B cell (primary cell): ENCODE measurements around the gene CAMK2G. TPM values are rescaled to one million over a fixed set of nuclear protein-coding genes. Genes with fewer than 3 reads are reported as not detected.

Experiments
- ATAC-seq: fragments of 200-7000 bp; cut with Tn5 transposase; one replicate; pipeline ENCODE4 v1.10.0; 2021; ENCODE audit warnings: low read depth, mild to moderate bottlenecking, moderate number of reproducible peaks, moderate library complexity
- CTCF ChIA-PET: fragments of 350-600 bp; sonication (Branson Sonifier 250); formaldehyde crosslinking; loops from one replicate; lab custom pipeline; 2021; ENCODE audit warnings: antibody characterized with exemption, inconsistent platforms; lab: Charles Lee
- POLR2A ChIA-PET: fragments of 350-600 bp; sonication (Branson Sonifier 250); formaldehyde crosslinking; loops from one replicate; lab custom pipeline; 2021; ENCODE audit warnings: antibody characterized with exemption; lab: Charles Lee
- DNase-seq: peaks from one replicate; pipeline ENCODE4 v3.0.0; 2013
- H2AFZ ChIP-seq: 2 replicates; pipeline ENCODE4 v1.6.1; 2012; ENCODE audit warnings: mild to moderate bottlenecking, low read depth, low read length; ENCODE audit not compliant: insufficient read depth, poor library complexity, severe bottlenecking
- H3K27ac ChIP-seq, 2 donors: 1 replicate in 1 of 2; 2 replicates in 1 of 2; pipeline ENCODE4 v1.5.1; 2012 to 2013; ENCODE audit warnings: low read length in 2 of 2, mild to moderate bottlenecking in 2 of 2, moderate library complexity in 1 of 2
- H3K27me3 ChIP-seq, 4 experiments: fragments of 200-600 bp in 1 of 4; sonication (generic) in 1 of 4; replicated peaks in 1 of 4; 1 replicate in 2 of 4; 2 replicates in 2 of 4; pipeline versions ENCODE4 v1.6.1 to v1.7.0; 2013 to 2016; ENCODE audit warnings: low read length in 3 of 4, mild to moderate bottlenecking in 2 of 4, mixed read lengths in 1 of 4, moderate library complexity in 1 of 4; ENCODE audit not compliant: insufficient read depth in 4 of 4, control insufficient read depth in 3 of 4; ENCODE audit errors: control extremely low read depth in 1 of 4
- H3K36me3 ChIP-seq, 2 experiments: replicated peaks in 1 of 2; 1 replicate in 1 of 2; 2 replicates in 1 of 2; pipeline versions ENCODE4 v1.6.1 to v1.7.1; 2013; ENCODE audit warnings: low read length in 1 of 2; ENCODE audit not compliant: insufficient read depth in 2 of 2, control insufficient read depth in 1 of 2; ENCODE audit errors: control extremely low read depth in 1 of 2, extremely low read depth in 1 of 2
- H3K4me1 ChIP-seq, 2 donors: fragments of 200-600 bp in 1 of 2; sonication (generic) in 1 of 2; 1 replicate in 1 of 2; 2 replicates in 1 of 2; pipeline versions ENCODE4 v1.5.1 to v1.6.1; 2013 to 2017; ENCODE audit warnings: low read length in 2 of 2; ENCODE audit not compliant: control insufficient read depth in 2 of 2, insufficient read depth in 2 of 2
- H3K4me2 ChIP-seq: replicated peaks from 2 replicates; pipeline ENCODE3; 2012; ENCODE audit warnings: mild to moderate bottlenecking, low read depth, low read length; ENCODE audit not compliant: poor library complexity, severe bottlenecking
- H3K4me3 ChIP-seq, 5 experiments: fragments of 200-600 bp in 1 of 5; sonication (generic) in 1 of 5; 1 replicate in 3 of 5; 2 replicates in 2 of 5; pipeline versions ENCODE4 v1.5.1 to v1.7.0; 2011 to 2016; ENCODE audit warnings: low read length in 4 of 5, mild to moderate bottlenecking in 4 of 5, low read depth in 2 of 5, control low read depth in 1 of 5, moderate library complexity in 1 of 5; ENCODE audit not compliant: insufficient read depth in 1 of 5; ENCODE audit errors: control extremely low read depth in 1 of 5, extremely low read depth in 1 of 5
- H3K79me2 ChIP-seq: fragments of 200-600 bp; sonication (generic); one replicate; pipeline ENCODE4 v1.6.0; 2016; ENCODE audit warnings: low read length; ENCODE audit not compliant: control insufficient read depth, insufficient read depth
- H3K9ac ChIP-seq: fragments of 200-600 bp; sonication (generic); 2 replicates; pipeline ENCODE4 v1.6.1; 2017; ENCODE audit warnings: mild to moderate bottlenecking, low read length, moderate library complexity
- H3K9me3 ChIP-seq, 3 donors: one replicate each; pipeline versions ENCODE4 v1.6.1 to v1.7.1; 2013; ENCODE audit warnings: low read length in 2 of 3; ENCODE audit not compliant: control insufficient read depth in 2 of 3, insufficient read depth in 1 of 3; ENCODE audit errors: control extremely low read depth in 1 of 3
- H4K20me1 ChIP-seq: 2 replicates; pipeline ENCODE4 v1.6.0; 2012; ENCODE audit warnings: mild to moderate bottlenecking, low read length; ENCODE audit not compliant: insufficient read depth, control insufficient read depth, poor library complexity, severe bottlenecking
- H3K27ac Mint-ChIP-seq: one replicate; pipeline ENCODE4 v1.8.0; 2021; ENCODE audit warnings: mixed read lengths
- H3K27me3 Mint-ChIP-seq: one replicate; pipeline ENCODE4 v1.8.0; 2021; ENCODE audit warnings: mixed read lengths
- H3K4me1 Mint-ChIP-seq: one replicate; pipeline ENCODE4 v1.8.0; 2021; ENCODE audit warnings: mixed read lengths
- H3K4me3 Mint-ChIP-seq: one replicate; pipeline ENCODE4 v1.8.0; 2021; ENCODE audit warnings: mixed read lengths
- H3K9me3 Mint-ChIP-seq: one replicate; pipeline ENCODE4 v1.8.0; 2022; ENCODE audit warnings: mixed read lengths; ENCODE audit not compliant: insufficient read depth
- CTCF ChIP-seq: fragments of 200-600 bp; IDR thresholded peaks from one replicate; pipeline ENCODE4 v1.8.0; 2022; ENCODE audit warnings: antibody characterized with exemption, mild to moderate bottlenecking
- EZH2 ChIP-seq: IDR thresholded peaks from 2 replicates; pipeline ENCODE4 v1.6.1; 2012; ENCODE audit warnings: borderline replicate concordance, low read depth, mild to moderate bottlenecking, moderate library complexity, low read length; ENCODE audit not compliant: insufficient read depth, poor library complexity, severe bottlenecking
- WGBS: methylation state at CpG from one replicate; pipeline ENCODE4 v1.1.5; 2013; ENCODE audit warnings: missing lambda C conversion rate; ENCODE audit not compliant: insufficient coverage; 5-methylcytosine and 5-hydroxymethylcytosine counted together
- intact Hi-C: fragments of 100-400 bp; cut with micrococcal nuclease; formaldehyde crosslinking; loops from one replicate; pipeline ENCODE4 v1.10.0; 2022
- polyA plus RNA-seq: library from polyadenylated mRNA; depleted of rRNA; stranded (reverse); fragments of >200 nt; gene quantifications from 2 replicates; pipeline ENCODE4 v1.2.3, GENCODE V29; 2012
- total RNA-seq, 2 donors: library from RNA; stranded (reverse); fragments of 120-200 nt in 1 of 2; gene quantifications; 1 replicate in 1 of 2; 2 replicates in 1 of 2; pipeline versions ENCODE4 v1.2.3 to v1.2.4, GENCODE V29; 2013 to 2022

The CAMK2G gene
- total and polyA plus RNA-seq, 2 donors (not counting 1 experiment from before 2014, with no cell fraction given), result 42.7 to 48.7 TPM

- Mint-ChIP-seq H3K4me3 (no peak overlapping the region), H3K27ac (no peak overlapping the region), H3K27me3 (no peaks in the 10 kb centered on the region), H3K9me3 (no peaks in the 10 kb centered on the region), H3K4me1 (peaks cover 13% of the 10 kb centered on the region)
- Histone ChIP-seq H3K4me3 (no peak overlapping the region), H3K9ac (no peak overlapping the region), H3K9me3 (no peaks in the 10 kb centered on the region), H3K4me1 (peaks cover 7 to 17% of the 10 kb centered on the region in 2 donors), H3K36me3 (peaks cover 1 to 74% of the 10 kb centered on the region in 2 experiments), H3K4me2 (no peak overlapping the region), H3K27me3 (no peaks in the 10 kb centered on the region), H2AFZ (no peak overlapping the region), H4K20me1 (peaks cover 43% of the 10 kb centered on the region), H3K79me2 (peaks cover 40% of the 10 kb centered on the region), H3K27ac (no peak overlapping the region)
- no peak for DNase-seq
- TF ChIP-seq EZH2, result no peak
- TF ChIP-seq CTCF, result no peak
- intact Hi-C loops, result no loop called here
- no peak for ATAC-seq
- POLR2A ChIA-PET, result no interaction called here
- CTCF ChIA-PET, result interaction anchor here (0.5 to 19.4 kb wide), 5 partner anchors 12 to 227 kb away, joined by 3 to 498 read pairs (median 6); partner anchors contain the start of gene CAMK2G
- WGBS, result 97% methylated on average over 7 of the region's 10 CpGs
Observed at GRCh38 chr10:73853196-73853595, 21.2 kb downstream of the CAMK2G start.

DNA sequence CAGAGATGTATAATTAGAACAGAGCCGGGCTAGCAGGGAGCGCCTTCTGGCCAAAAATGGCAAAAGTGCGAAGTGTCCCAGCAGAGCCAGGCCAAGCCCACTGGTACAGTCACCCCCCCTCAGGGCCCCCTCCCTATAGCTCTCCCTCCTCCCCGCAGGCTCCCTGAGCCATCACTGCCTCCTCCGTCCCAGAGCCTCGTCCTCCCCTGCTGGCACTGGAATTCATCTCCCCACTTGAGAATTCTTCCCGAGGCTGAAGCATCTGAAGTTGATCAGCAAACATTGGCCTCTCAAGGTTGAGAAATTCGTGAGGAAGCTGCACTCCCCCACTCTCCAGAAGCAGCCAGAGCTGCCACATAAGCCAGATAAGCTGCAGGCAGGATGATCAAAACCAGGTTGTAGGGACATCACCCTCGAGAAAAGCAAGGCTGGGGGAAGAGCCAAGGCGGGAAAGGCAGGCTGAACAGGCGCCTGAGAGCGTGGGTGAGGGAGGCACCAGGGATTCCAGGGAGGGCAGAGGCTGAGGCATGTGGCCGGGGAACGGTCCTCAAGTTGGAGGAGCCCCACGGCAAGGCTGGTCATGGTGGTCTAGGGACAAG, 23.4 kb downstream of the CAMK2G start:
- no peak overlapping the region for H3K4me3 Mint-ChIP-seq
- CTCF ChIA-PET, result interaction anchor here (0.7 to 19.4 kb wide), 6 partner anchors 10 to 228 kb away, joined by 3 to 498 read pairs (median 4); partner anchors contain the start of gene CAMK2G
- H3K27ac ChIP-seq, result no peak overlapping the region
- TF ChIP-seq CTCF, result no peak
- no peak for TF ChIP-seq EZH2
- H3K36me3 ChIP-seq, result peaks cover 0 to 76% of the 10 kb centered on the region in 2 experiments
- no peaks in the 10 kb centered on the region for H3K9me3 ChIP-seq
- ATAC-seq, result no peak
- H3K9me3 Mint-ChIP-seq, result no peaks in the 10 kb centered on the region
- 86% methylated on average over 15 of the region's 15 CpGs for WGBS
- POLR2A ChIA-PET, result interaction anchor here (1.7 to 2.8 kb wide), 2 partner anchors 13 to 28 kb away, joined by 3 to 11 read pairs; no protein-coding TSS in a partner anchor
- peaks cover 23% of the 10 kb centered on the region for H3K79me2 ChIP-seq
- H3K4me2 ChIP-seq, result no peak overlapping the region
- intact Hi-C loops, result no loop called here
- no peak overlapping the region for H2AFZ ChIP-seq
- peaks cover 13% of the 10 kb centered on the region for H3K4me1 Mint-ChIP-seq
- no peaks in the 10 kb centered on the region for H3K27me3 Mint-ChIP-seq
- no peak for DNase-seq
- peak overlapping the region; percentile 37 for H3K27ac Mint-ChIP-seq
- peaks cover 25% of the 10 kb centered on the region for H4K20me1 ChIP-seq
- H3K27me3 ChIP-seq, result no peaks in the 10 kb centered on the region
- H3K4me3 ChIP-seq, result no peak overlapping the region
- H3K9ac ChIP-seq, result no peak overlapping the region
- peaks cover 7 to 17% of the 10 kb centered on the region in 2 donors for H3K4me1 ChIP-seq
